ENCODE results near the gene SNTG2. TPM values are rescaled to one million over a fixed set of nuclear protein-coding genes. Genes with fewer than 3 reads are reported as not detected.

The SNTG2 gene
- total RNA-seq, 1 donor from 2014 or later, result 1.9 TPM

- H3K9me3 ChIP-seq (ENCODE audit: insufficient read depth, low read depth, low read length), result no peaks in the 10 kb centered on the region
- no peaks in the 10 kb centered on the region for H3K36me3 ChIP-seq (ENCODE audit: insufficient read depth, low read length)
- no peak for FAIRE-seq
- Mint-ChIP-seq H3K4me1 (ENCODE audit: low read depth, unreplicated experiment) (peaks cover 9% of the 10 kb centered on the region), H3K9me3 (ENCODE audit: unreplicated experiment) (no peaks in the 10 kb centered on the region), H3K27me3 (ENCODE audit: low read depth, unreplicated experiment) (peaks cover 2% of the 10 kb centered on the region), H3K4me3 (ENCODE audit: unreplicated experiment) (no peak overlapping the region), H3K27ac (ENCODE audit: unreplicated experiment) (no peak overlapping the region), H3K36me3 (ENCODE audit: low read depth, unreplicated experiment) (no peaks in the 10 kb centered on the region)
- no peak overlapping the region for H3K4me2 ChIP-seq (ENCODE audit: low read length)
- no peak overlapping the region for H3K27ac ChIP-seq (ENCODE audit: low read depth, low read length)
- H3K79me2 ChIP-seq (ENCODE audit: insufficient read depth, low read length), result no peaks in the 10 kb centered on the region
- H3K4me3 ChIP-seq (ENCODE audit: insufficient read depth, low read depth, low read length), result no peak overlapping the region
- no peak overlapping the region for H2AFZ ChIP-seq (ENCODE audit: low read depth, low read length)
- no peak for TF ChIP-seq EZH2 (IDR thresholded peaks at IDR 0.05; ENCODE audit: insufficient read depth, low read length)
- TF ChIP-seq, protein P1, sequence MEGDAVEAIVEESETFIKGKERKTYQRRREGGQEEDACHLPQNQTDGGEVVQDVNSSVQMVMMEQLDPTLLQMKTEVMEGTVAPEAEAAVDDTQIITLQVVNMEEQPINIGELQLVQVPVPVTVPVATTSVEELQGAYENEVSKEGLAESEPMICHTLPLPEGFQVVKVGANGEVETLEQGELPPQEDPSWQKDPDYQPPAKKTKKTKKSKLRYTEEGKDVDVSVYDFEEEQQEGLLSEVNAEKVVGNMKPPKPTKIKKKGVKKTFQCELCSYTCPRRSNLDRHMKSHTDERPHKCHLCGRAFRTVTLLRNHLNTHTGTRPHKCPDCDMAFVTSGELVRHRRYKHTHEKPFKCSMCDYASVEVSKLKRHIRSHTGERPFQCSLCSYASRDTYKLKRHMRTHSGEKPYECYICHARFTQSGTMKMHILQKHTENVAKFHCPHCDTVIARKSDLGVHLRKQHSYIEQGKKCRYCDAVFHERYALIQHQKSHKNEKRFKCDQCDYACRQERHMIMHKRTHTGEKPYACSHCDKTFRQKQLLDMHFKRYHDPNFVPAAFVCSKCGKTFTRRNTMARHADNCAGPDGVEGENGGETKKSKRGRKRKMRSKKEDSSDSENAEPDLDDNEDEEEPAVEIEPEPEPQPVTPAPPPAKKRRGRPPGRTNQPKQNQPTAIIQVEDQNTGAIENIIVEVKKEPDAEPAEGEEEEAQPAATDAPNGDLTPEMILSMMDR (IDR thresholded peaks at IDR 0.05; ENCODE audit: insufficient read depth, low read depth, low read length), result no peak
- no peak overlapping the region for H3K9ac ChIP-seq (ENCODE audit: low read length)
- H3K4me1 ChIP-seq (ENCODE audit: insufficient read depth, low read length), result no peaks in the 10 kb centered on the region
- no peak for DNase-seq (ENCODE audit: low read depth)
- no peaks in the 10 kb centered on the region for H3K27me3 ChIP-seq (ENCODE audit: insufficient read depth, low read length)
- H4K20me1 ChIP-seq (ENCODE audit: insufficient read depth, low read length), result no peaks in the 10 kb centered on the region
Observed at GRCh38 chr2:1011985-1012384, 61.3 kb downstream of the SNTG2 start.

- Mint-ChIP-seq H3K4me1 (ENCODE audit: low read depth, unreplicated experiment) (peaks cover 9% of the 10 kb centered on the region), H3K36me3 (ENCODE audit: low read depth, unreplicated experiment) (no peaks in the 10 kb centered on the region), H3K4me3 (ENCODE audit: unreplicated experiment) (no peak overlapping the region), H3K9me3 (ENCODE audit: unreplicated experiment) (no peaks in the 10 kb centered on the region), H3K27me3 (ENCODE audit: low read depth, unreplicated experiment) (peaks cover 6% of the 10 kb centered on the region), H3K27ac (ENCODE audit: unreplicated experiment) (no peak overlapping the region)
- no peaks in the 10 kb centered on the region for H3K27me3 ChIP-seq (ENCODE audit: insufficient read depth, low read length)
- no peaks in the 10 kb centered on the region for H3K36me3 ChIP-seq (ENCODE audit: insufficient read depth, low read length)
- H3K9me3 ChIP-seq (ENCODE audit: insufficient read depth, low read depth, low read length), result no peaks in the 10 kb centered on the region
- H3K27ac ChIP-seq (ENCODE audit: low read depth, low read length), result no peak overlapping the region
- H4K20me1 ChIP-seq (ENCODE audit: insufficient read depth, low read length), result no peaks in the 10 kb centered on the region
- H3K4me3 ChIP-seq (ENCODE audit: insufficient read depth, low read depth, low read length), result no peak overlapping the region
- H3K9ac ChIP-seq (ENCODE audit: low read length), result no peak overlapping the region
- DNase-seq (ENCODE audit: low read depth) (no peak), FAIRE-seq (no peak)
- H2AFZ ChIP-seq (ENCODE audit: low read depth, low read length), result no peak overlapping the region
- no peak overlapping the region for H3K4me2 ChIP-seq (ENCODE audit: low read length)
- no peaks in the 10 kb centered on the region for H3K79me2 ChIP-seq (ENCODE audit: insufficient read depth, low read length)
- TF ChIP-seq, protein P1 (IDR thresholded peaks at IDR 0.05; ENCODE audit: insufficient read depth, low read depth, low read length), result no peak
- TF ChIP-seq EZH2 (IDR thresholded peaks at IDR 0.05; ENCODE audit: insufficient read depth, low read length), result no peak
- H3K4me1 ChIP-seq (ENCODE audit: insufficient read depth, low read length), result no peaks in the 10 kb centered on the region
Observed at GRCh38 chr2:1014802-1015201, 64.2 kb downstream of the SNTG2 start.

DNA sequence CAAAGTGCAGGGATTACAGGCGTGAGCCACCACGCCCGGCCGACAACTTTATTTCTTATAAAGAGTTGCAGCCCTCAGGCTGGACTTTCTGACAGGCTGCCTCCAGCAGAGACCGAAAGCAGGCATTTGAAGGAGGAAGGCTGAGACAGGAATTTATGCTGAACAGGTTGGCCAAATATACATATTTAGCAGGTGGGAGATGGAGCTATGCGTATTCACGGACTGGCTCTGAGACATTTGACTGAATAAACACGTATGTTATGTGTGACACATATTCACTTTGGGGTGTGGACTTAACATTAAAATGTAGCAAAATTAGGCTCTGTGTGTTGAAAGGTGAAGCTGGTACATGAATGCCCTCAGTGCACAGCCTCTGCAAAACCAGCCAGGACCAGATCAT is 65.9 kb downstream of the SNTG2 start:
- Histone ChIP-seq H3K4me3 (ENCODE audit: insufficient read depth, low read depth, low read length) (no peak overlapping the region), H2AFZ (ENCODE audit: low read depth, low read length) (no peak overlapping the region), H3K79me2 (ENCODE audit: insufficient read depth, low read length) (no peaks in the 10 kb centered on the region), H3K4me1 (ENCODE audit: insufficient read depth, low read length) (no peaks in the 10 kb centered on the region), H3K36me3 (ENCODE audit: insufficient read depth, low read length) (no peaks in the 10 kb centered on the region), H4K20me1 (ENCODE audit: insufficient read depth, low read length) (no peaks in the 10 kb centered on the region), H3K9ac (ENCODE audit: low read length) (no peak overlapping the region), H3K27ac (ENCODE audit: low read depth, low read length) (no peak overlapping the region), H3K27me3 (ENCODE audit: insufficient read depth, low read length) (no peaks in the 10 kb centered on the region), H3K4me2 (ENCODE audit: low read length) (no peak overlapping the region), H3K9me3 (ENCODE audit: insufficient read depth, low read depth, low read length) (no peaks in the 10 kb centered on the region)
- no peaks in the 10 kb centered on the region for H3K4me1 Mint-ChIP-seq (ENCODE audit: low read depth, unreplicated experiment)
- FAIRE-seq (no peak), DNase-seq (ENCODE audit: low read depth) (no peak)
- H3K9me3 Mint-ChIP-seq (ENCODE audit: unreplicated experiment), result no peaks in the 10 kb centered on the region
- no peak overlapping the region for H3K27ac Mint-ChIP-seq (ENCODE audit: unreplicated experiment)
- H3K36me3 Mint-ChIP-seq (ENCODE audit: low read depth, unreplicated experiment), result no peaks in the 10 kb centered on the region
- H3K27me3 Mint-ChIP-seq (ENCODE audit: low read depth, unreplicated experiment), result peaks cover 6% of the 10 kb centered on the region
- H3K4me3 Mint-ChIP-seq (ENCODE audit: unreplicated experiment), result no peak overlapping the region
- TF ChIP-seq, protein P1 (IDR thresholded peaks at IDR 0.05; ENCODE audit: insufficient read depth, low read depth, low read length), result no peak
- TF ChIP-seq EZH2 (IDR thresholded peaks at IDR 0.05; ENCODE audit: insufficient read depth, low read length), result no peak
